ENCODE data around the gene IFRD1. TPM values are rescaled to one million over a fixed set of nuclear protein-coding genes. Genes with fewer than 3 reads are reported as not detected.

IFRD1 gene
- polyA plus RNA-seq, 1 experiment = 46.9 TPM

DNA sequence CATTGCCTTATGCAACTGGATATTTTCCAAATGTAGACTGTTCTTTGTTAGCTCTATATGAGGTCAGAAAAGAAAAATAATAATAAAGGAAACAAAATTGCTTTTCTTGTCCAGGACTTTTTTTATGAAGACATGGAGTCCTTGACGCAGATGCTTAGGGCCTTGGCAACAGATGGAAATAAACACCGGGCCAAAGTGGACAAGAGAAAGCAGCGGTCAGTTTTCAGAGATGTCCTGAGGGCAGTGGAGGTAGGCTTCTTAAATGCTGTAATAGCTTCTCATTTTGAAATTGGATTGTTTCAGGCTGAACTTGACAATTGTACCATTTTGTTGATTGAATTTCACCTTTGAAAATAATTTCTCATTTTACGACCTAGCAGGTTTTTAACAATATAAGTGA, 17.6 kb downstream of the IFRD1 start:
- Histone ChIP-seq H3K9me3 (ENCODE audit: control insufficient read depth, insufficient read depth, low read length) (no peaks in the 10 kb centered on the region), H3K4me3 (ENCODE audit: low read depth, low read length) (no peak overlapping the region), H3K27ac (ENCODE audit: low read depth, low read length) (no peak overlapping the region), H3K27me3 (ENCODE audit: control insufficient read depth, insufficient read depth, low read length) (no peaks in the 10 kb centered on the region)
- CTCF ChIA-PET = interaction anchor here (1.1 to 2.1 kb wide), 2 partner anchors 12 to 16 kb away, joined by 3 to 7 read pairs; no protein-coding TSS in a partner anchor
- TF ChIP-seq, protein P1, sequence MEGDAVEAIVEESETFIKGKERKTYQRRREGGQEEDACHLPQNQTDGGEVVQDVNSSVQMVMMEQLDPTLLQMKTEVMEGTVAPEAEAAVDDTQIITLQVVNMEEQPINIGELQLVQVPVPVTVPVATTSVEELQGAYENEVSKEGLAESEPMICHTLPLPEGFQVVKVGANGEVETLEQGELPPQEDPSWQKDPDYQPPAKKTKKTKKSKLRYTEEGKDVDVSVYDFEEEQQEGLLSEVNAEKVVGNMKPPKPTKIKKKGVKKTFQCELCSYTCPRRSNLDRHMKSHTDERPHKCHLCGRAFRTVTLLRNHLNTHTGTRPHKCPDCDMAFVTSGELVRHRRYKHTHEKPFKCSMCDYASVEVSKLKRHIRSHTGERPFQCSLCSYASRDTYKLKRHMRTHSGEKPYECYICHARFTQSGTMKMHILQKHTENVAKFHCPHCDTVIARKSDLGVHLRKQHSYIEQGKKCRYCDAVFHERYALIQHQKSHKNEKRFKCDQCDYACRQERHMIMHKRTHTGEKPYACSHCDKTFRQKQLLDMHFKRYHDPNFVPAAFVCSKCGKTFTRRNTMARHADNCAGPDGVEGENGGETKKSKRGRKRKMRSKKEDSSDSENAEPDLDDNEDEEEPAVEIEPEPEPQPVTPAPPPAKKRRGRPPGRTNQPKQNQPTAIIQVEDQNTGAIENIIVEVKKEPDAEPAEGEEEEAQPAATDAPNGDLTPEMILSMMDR (IDR thresholded peaks at IDR 0.05; ENCODE audit: low read depth, low read length) = no peak
- POLR2A ChIA-PET = no interaction called here
- DNase-seq (ENCODE audit: low read depth, low spot score) = no peak

DNA sequence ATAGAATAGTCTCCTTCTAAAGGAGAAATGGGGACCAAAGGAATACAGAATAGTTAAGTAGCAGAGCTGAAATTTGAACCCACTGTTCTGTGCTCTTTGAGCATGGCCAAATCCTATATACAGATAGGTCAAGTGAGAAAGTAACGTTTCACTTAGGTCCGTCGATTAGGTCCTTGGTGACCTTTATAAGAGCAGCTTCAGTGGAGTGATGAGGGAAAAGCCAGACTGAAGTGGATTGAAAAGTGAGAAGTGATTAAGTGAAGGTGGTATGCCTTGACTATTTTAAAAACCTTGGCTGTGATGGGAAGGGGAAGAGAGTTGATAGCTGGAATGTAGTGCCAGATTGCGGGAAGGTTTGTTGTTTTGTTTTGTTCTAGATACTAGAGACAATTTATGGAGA, 19.9 kb downstream of the IFRD1 start:
- H3K4me3 ChIP-seq (ENCODE audit: low read depth, low read length) = no peak overlapping the region
- H3K27ac ChIP-seq (ENCODE audit: low read depth, low read length) = no peak overlapping the region
- TF ChIP-seq, protein P1 (IDR thresholded peaks at IDR 0.05; ENCODE audit: low read depth, low read length) = no peak
- ChIA-PET POLR2A (no interaction called here), CTCF (no interaction called here)
- DNase-seq (ENCODE audit: low read depth, low spot score) = no peak
- H3K27me3 ChIP-seq (ENCODE audit: control insufficient read depth, insufficient read depth, low read length) = no peaks in the 10 kb centered on the region
- no peaks in the 10 kb centered on the region for H3K9me3 ChIP-seq (ENCODE audit: control insufficient read depth, insufficient read depth, low read length)

DNA sequence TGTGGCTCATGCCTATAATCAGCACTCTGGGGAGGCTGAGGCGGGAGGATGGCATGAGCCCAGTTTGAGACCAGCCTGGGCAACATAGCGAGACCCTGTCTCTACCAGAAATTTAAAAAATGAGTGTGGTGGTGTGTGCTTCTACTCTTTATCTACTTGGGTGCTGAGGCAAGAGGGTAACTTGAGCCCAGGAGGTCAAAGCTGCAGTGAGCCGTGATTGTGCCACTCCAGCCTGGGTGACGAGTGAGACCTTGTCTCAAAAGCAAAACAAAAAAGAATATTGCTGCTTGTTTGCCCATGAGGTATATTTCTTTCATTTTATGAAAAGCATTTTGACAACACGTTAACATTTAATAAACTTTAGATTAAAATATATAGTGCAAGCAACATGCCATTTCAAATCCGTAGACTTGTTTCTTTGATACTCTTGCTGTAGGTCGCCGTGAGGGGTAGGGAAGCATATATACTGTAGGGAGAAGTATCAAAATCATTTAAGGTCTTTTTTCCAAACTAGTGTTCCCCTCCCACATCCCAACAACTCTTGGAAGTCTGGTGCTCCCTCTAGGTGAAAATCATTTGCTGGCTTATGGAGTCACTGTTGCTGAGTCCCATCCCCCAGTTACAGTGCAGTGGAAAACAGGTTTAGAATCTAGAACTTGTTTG, 26.3 kb downstream of the IFRD1 start:
- TF ChIP-seq, protein P1 (IDR thresholded peaks at IDR 0.05; ENCODE audit: low read depth, low read length) = no peak
- H3K4me3 ChIP-seq (ENCODE audit: low read depth, low read length) = no peak overlapping the region
- no peak for DNase-seq (ENCODE audit: low read depth, low spot score)
- H3K9me3 ChIP-seq (ENCODE audit: control insufficient read depth, insufficient read depth, low read length) = no peaks in the 10 kb centered on the region
- no peak overlapping the region for H3K27ac ChIP-seq (ENCODE audit: low read depth, low read length)
- ChIA-PET POLR2A (no interaction called here), CTCF (interaction anchor here (1.5 kb wide), 1 partner anchor 19 kb away, joined by 4 read pairs; no protein-coding TSS in a partner anchor)
- H3K27me3 ChIP-seq (ENCODE audit: control insufficient read depth, insufficient read depth, low read length) = no peaks in the 10 kb centered on the region

DNA sequence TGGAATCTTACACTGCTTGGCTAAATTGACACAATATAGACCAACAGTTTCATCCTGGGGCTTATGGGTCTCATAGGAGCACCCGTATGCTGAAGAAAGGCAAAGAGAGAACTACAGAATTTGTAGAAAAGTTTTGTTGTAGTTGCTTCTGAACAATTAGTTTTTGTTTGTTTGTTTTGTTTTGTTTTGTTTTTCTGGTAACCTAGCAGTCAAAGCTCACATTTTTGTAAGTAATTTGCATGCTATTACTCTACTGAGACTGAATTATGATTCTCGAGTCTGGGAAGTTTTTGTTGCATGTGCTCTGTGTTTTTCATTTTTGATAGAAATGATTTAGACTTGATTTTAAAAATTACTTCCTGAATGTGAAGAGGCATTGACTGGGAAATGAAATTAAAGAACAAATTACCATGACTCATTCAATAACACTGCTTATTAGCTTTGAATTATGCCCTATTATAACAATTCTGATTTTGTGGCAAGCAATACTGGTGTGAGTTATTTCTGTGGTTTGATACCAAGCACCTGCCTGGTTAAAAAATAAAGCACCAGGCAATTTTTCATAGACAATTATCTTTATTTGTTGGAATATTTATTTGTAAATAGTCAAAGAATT, 31.0 kb downstream of the IFRD1 start:
- CTCF ChIA-PET = interaction anchor here (0.6 to 5.6 kb wide), 8 partner anchors 9 to 740 kb away, joined by 3 to 35 read pairs (median 4); no protein-coding TSS in a partner anchor
- Histone ChIP-seq H3K27ac (ENCODE audit: low read depth, low read length) (no peak overlapping the region), H3K9me3 (ENCODE audit: control insufficient read depth, insufficient read depth, low read length) (no peaks in the 10 kb centered on the region), H3K27me3 (ENCODE audit: control insufficient read depth, insufficient read depth, low read length) (no peaks in the 10 kb centered on the region), H3K4me3 (ENCODE audit: low read depth, low read length) (no peak overlapping the region)
- no peak for DNase-seq (ENCODE audit: low read depth, low spot score)
- POLR2A ChIA-PET = interaction anchor here (0.9 to 1.5 kb wide), 2 partner anchors 31 kb away, joined by 4 to 7 read pairs; partner anchors contain the start of gene IFRD1
- TF ChIP-seq, protein P1 (IDR thresholded peaks at IDR 0.05; ENCODE audit: low read depth, low read length) = no peak
